Activated CD4-positive, alpha-beta T cell treated with anti-CD3 and anti-CD28 coated beads for 24 hours (primary cell): ENCODE measurements around the gene ALDOB.
A peak's percentile ranks its signal among the peaks of the same experiment; 100 is the strongest.

ENCODE experiments used
- DNase-seq, 2 donors: peaks; one replicate each; pipeline ENCODE4 v3.0.0-alpha.2; 2020; ENCODE audit warnings: low read depth in 2 of 2

ALDOB gene

DNA sequence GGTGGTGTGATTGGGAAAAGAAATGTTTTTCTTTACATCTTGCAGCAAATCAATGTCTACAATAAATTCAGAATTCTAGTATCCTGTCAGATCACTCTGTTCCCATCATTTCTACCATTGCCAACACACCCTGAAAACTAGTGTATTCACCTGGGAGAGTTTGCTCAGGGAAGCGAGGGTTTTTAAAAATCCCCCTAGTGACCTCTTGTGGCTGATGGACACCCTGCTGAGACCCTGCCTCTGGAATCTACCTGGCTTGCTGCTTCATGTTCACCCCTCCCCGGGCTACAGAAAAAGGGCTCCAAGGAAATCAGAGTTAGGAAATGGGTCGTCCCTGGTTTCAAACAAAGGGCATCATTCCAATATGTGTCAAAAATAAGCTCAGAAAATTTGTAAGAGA is 21.4 kb upstream of the ALDOB start:
- DNase-seq: no peak

DNA sequence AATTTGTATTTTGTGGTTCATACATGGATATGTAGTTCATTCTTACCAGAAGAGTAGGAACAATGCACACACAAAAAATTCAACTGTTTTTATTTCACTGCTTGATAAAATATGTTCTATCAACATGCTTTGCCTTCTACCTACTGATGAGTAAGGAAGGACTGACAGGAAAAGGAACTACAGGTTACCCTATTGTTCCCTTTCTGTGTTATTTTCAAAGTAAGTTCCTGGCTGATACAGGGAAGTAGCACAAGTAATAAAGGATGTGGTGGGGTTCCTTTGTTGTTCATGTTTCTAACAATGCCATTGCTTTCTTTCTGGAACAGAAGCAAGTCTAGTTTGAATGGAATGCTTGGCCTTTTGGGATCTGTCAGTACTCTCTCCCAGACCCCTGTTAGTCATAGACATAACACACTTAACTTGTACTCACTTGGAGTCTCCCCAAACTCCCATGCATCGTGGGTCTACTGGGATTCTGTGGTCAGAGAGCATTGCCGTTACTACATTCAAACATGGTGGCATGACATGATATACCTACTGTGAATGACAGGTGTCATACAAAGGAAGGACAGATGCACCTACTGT is 20.2 kb upstream of the ALDOB start:
- DNase-seq: no peak

DNA sequence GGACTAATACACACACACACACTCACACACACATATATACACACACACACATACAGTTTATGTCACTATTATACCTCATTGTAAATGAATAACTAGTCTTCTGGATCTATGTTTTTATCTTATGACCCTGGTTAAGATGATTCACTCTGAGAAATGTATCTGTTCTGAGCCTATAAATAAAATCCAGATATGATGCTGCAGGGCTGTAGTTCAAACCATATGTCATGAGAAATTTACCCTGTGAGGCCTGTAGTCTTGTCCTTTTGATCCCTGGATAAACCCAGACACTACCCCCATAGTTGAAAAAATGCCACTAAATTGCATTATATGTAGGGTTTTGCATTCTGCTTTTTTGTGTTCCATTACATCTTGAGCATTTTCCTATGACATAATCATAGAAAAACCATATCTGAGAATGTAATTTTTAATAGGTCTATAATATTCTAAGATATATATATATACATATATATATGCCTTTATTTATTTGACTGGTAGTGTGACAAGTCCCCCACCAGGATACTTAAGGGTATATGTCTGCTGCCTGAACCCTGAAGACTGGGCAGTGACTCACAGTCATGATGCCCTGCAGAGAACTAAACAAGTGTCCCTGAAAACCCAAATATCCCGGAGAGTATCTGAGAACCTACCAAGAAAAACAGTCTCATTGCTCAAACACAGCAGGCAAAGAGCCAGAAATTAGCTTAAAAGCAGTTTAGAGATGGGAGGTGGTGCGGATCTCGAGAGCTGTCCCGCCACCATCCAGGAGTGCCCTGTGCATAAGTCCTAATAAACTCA is 18.4 kb upstream of the ALDOB start:
- DNase-seq: no peak

DNA sequence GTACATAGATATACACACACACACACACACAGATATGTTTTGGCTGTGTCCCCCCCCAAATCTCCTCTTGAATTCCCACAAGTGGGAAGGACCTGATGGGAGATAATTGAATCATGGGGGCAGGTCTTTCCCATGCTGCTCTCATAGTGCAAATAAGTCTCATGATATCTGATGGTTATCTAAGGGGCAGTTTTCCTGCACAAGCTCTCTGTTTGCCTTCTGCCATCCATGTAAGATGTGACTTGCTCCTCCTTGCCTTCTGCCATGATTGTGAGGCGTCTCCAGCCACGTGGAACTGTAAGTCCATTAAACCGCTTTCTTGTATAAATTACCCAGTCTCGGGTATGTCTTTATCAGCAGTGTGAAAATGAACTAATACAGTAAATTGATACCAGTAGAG is 15.9 kb upstream of the ALDOB start:
- no peak for DNase-seq

DNA sequence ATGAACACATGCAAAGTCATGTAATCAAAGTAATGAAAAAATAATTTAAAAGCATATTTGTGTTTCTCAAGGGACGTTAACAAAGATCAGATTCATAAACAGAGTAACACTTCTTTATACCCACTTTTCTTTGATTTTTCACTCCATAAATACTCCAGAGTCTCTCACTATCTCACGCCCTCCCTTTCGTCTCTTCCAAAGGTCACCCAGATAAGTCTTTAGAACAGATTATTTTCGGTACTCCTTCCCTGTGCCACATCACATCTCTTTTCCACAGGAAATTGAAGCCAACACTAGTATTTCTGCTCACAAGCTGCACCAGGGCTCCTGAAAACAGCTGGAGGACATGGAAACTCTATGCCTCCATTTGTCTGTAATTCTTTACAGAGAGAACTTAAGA is 15.4 kb upstream of the ALDOB start:
- no peak for DNase-seq

DNA sequence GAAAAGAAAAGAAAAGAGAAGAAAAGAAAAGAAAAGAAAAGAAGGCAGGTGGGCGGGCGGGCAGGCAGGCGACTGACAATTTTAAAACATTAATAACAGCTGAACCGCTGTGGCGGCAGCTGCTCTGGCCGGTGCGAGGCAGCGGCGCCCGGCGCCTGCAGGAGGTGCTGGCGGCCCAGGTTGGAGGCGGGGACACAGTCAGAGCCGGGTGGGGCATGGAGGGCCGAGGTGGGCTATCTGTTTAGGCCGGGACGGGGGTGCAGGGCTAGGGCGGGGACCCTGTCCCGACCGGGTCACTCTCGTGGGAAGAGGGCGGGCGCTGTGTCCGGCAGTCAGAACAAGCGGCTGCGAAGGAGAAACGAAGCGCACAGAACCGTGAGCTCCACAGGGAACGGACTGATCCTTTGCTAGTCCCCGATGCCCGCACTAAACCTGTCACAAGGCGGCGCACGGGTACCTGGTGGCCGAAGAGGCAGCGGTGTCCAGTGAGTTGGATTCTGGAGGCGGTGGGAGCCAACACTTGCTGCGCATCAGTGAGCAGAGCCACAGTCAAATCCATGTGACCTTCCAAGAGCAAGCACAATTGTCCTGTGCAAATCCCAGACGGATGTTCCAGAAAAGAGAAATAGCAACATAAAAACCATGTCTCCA is 13.6 kb upstream of the ALDOB start:
- DNase-seq: peak in 1 of 2 donors; percentile 32

DNA sequence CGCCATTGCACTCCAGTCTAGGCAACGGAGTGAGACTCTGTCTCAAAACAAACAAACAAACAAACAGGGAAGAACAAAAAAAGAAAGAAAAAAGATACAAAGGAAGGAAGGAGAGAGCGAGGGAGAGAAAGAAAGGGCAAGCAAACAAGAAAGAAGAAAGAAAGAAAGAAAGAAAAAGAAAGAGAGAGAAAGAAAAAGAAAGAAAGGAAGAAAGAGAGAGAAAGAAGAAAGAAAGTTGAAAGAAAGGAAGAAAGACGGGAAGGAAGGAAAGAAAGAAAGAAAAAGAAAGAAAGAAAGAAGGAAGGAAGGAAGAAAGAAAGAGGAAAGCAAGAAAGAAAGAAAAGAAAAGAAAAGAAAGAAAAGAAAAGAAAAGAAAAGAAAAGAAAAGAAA is 13.1 kb upstream of the ALDOB start:
- no peak for DNase-seq

DNA sequence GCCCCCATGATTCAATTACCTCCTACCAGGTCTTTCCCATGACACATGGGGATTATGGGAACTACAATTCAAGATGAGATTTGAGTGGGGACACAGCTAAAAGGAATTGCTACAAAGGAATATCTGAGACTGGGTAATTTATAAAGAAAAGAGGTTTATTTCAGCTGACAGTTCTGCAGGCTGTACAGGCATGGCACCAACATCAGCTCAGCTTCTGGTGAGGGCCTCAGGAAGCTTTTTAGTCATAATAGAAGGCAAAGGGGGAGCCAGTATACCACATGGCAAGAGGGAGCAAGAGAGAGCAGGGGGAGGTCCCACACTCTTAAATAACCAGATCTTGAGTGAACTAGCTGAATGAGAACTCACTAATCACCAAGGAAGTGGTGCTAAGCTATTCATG is 11.2 kb upstream of the ALDOB start:
- no peak for DNase-seq

DNA sequence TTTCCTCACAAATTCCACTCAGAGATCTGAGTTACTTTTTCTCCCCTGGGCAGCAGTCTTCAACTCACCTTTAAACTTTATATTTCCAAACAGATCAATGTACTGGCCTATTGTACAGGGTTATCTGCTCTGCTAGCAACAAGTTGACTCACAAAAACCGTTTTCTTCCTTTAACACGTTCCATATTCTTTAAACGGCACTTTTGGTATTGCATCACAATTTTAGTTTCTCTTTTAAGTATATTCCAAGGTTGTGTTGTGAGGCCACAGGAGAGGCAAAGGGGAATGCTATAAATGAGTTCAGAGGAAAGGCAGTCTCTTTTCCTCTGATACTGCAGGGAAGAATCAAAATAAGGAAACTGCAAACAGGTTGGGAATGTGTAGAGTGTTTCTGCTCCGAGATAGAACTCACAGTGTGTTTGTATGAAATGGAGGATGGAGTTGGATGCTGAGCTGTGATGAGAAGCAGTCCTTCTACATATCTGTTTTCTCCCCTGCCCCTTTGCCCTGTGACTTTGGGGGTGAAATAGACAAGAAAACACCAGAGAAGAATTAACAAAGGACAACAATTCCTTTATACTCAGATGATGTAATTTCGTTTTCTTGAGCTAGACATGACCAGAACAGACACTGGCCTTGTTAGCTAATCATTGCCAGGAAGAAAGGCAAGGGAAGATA is 9.9 kb upstream of the ALDOB start:
- DNase-seq: no peak

DNA sequence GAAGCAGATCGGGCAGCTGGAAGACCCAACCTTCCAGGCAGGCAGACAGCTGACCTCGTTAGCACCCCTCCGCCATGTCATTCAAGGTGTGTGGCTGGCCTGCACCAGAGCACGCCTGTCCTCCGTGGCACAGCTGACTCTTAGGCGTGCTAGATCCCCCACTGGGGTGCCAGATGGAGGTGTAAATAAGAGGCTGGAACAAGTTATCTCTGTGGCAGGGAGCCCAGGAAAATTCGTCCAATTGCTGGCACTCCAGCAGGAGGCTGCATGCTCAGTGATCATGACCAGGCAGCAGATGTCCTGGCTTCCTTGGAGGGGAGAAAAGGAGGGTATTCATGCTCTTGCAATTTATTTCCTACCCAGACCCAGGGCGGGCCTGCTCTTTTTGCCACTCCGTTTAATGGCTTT is 7.8 kb upstream of the ALDOB start:
- DNase-seq: no peak

DNA sequence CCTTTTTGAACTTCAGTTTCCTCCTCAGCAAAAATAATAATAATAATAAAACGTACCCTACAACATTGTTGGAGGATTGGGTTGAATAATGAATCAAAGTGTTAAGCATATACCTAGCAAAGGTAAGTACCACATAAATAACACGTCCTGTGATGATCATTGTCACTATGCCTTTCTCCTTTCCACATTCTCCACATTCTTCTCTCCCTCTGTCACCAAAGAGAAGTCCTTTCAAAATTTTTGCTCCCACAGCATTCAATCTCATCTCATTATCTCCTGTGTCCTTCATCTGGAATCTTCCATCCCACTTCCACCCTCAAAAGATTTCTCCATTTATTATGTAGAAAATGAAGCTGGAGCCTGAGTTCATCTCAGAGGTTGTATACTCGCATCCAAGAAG is 7.2 kb upstream of the ALDOB start:
- DNase-seq: no peak

DNA sequence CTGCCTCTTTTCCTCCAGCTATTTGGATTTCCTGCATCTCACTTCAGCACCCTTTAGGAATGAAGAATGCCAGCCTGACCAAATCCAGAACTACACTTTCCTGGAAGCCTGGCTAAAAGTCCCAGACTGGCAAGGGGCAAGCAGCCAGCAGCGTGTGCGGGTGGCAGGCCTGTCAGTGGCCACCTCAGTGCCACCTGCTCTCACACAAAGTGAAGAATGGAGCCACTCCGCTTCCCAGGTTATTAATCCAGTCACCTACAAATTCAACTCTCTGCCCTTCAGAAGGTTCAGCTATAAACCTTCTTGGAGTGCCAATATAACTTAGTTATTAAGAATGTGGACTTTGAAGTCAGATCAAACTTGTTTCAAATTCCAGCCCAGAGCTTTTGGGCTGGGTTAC is 6.7 kb upstream of the ALDOB start:
- DNase-seq: no peak

DNA sequence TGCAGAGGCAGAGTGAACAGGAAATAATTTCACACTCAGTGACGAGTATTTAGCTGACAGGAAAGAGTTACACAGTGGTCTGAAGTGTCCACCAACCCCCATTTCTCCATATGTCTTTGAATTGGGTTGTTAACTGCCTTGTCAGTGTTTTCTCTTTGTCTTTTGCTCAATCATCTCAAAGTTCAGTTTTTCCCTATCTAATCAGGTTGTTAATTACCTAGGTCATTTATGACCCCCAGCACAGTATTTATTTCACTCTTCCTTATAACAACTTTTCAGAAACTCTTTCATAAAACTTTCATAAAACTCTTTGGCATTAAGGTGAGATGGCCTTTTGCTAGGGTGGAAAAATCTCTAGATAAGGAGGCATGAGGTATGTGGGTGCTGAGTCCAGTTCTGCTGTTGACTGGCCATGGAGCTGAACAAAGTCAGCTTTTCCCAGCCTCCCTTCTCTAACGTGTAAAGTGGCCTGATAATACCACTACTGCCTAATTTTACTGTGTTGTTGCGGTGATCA is 5.2 kb upstream of the ALDOB start:
- DNase-seq: no peak

DNA sequence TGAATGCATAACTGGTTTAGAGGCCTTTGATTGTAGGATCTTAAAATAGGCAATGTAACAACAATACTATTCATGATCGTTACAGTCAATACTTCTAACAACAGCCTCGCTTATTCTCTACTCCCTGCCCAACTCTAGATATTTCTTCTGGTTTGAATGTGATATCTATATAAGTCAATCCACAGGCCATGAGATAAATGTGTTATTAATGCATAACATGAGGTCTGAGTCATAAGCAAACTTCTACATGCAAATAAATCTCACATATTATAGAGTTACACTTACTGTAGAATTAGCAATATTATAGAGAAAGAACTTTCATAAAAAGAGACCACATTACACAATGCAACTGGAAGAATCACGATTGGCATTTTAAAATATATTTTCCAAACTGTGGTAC is 2.9 kb upstream of the ALDOB start:
- DNase-seq: no peak

DNA sequence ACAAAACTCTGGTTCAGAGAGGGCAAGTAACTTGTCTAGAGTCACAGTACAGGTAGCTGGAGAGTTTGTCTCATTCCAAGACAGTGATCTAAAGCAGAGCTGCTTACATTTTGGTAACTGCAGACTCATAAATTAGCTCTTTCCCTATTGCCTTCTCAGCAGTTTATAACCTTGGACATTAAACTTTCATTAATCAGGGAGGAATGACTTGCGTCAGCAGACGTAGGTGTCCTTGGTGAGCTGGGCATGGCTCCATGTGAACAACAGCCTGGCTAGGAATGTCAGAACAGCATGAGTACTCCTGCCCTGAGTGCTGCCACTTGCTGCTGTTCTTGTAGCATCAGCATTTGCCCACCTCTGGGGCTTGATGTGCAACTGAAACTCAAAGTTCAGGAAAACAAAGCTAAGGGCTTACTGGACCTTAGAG is 2.2 kb upstream of the ALDOB start:
- no peak for DNase-seq

DNA sequence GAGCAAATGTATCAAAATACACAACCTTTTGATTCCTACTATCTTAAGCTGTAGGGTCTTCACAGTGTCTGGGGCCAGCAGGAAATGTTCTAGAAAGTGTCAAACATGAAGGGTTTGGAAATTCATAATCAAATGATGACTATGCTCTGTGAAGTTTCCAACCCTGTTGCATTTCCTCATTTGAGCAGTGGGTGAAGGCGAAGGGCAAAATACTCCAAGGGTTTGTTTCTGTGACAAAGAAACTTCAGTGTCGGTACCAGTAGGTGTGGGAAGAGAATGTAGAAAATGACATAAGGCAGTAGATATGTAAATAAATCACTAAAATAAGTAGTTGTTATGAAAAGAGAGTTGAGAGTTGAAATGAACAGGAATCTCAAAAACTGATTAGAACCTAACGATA is 576 bp downstream of the ALDOB start:
- DNase-seq: no peak

DNA sequence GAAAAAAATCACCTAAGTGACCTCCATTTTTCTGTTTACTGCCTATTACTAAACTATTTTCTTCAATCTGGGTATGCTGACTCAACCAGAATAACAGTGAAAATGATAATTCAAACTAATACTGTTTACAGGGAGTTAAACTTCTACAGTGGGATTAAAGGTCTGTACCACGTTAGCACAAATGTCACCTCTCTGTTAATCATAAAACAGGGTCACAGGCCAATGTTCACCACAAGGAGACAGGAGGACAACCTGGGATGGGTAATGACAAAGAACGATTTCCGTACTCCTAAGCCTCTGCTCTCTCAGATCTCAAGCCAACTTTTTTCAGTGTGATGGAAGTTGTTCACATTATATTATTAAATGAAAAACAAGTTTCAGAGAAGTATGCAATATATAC is 2.3 kb downstream of the ALDOB start:
- no peak for DNase-seq

DNA sequence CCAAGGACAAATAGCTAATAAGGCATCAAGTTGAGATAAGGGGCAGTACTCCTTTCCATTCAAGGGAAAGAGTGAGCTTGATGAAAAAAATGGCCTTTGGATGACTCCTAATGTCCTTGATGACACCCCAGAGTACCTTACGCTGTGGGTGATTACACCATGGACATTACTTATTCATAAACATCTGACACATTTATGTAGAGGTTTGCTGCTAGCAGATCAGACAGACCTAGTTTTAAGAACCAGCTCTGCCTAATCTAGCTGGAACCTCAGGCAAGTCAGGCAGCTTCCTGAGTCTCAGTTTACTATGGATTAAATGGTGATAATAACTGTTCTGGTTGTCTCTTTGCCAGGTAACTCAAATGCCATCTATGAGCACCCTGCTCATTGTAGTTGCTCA is 2.8 kb downstream of the ALDOB start:
- no peak for DNase-seq

DNA sequence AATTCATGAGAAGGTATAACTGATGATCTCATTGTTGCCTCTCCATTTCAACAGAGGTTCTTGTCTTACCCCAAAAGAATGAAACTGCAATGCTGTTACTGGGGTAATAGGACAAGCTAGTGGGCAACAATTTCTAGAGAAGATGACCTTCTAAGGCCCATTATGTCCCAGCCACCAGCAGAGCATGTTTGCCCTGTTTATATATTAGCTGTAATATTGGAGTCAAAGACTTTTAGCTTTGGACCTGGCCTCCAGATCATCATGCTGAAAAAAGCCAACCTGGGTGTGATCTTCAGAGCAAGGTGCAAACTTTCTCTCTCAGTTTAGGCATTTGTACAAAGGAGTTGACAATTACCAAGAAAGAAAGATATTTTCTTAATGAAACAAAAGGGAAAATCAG is 3.4 kb downstream of the ALDOB start:
- DNase-seq: no peak

DNA sequence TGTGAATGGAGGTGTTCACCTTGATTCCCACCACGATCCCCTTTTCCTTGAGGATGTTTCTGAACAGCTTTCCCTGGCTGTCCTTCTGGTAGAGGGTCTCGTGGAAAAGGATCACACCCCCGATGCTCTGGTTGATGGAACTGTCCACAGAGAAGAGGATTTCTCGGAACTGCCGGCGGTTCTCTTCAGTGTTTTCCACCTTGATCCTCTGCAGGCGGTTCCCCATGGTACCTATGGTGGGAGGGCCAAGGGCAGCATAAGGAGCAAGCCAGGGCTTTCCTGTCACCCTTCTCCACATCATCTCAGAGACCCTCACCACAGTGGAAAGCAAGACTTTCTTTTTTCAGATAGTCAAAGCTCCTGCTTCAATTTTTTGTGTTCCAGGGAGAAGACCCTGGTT is 5.8 kb downstream of the ALDOB start:
- DNase-seq: no peak

DNA sequence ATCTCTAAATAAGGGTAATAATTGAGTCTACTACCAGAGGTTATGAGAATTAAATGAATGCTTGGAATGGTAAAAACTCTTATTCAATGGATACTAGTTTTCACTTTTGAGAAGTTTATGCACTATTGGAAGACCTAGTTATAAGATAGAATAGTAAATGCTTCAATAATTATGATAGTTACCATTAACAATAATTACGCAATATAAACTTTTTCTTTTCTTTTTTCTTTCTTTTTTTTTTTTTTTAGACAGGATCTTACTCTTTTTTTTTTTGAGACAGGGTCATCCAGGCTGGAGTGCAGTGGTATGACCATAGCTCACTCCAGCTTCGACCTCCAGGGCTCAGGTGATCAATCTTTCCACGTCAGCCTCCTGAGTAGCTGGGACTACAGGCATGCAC is 6.7 kb downstream of the ALDOB start:
- DNase-seq: no peak

DNA sequence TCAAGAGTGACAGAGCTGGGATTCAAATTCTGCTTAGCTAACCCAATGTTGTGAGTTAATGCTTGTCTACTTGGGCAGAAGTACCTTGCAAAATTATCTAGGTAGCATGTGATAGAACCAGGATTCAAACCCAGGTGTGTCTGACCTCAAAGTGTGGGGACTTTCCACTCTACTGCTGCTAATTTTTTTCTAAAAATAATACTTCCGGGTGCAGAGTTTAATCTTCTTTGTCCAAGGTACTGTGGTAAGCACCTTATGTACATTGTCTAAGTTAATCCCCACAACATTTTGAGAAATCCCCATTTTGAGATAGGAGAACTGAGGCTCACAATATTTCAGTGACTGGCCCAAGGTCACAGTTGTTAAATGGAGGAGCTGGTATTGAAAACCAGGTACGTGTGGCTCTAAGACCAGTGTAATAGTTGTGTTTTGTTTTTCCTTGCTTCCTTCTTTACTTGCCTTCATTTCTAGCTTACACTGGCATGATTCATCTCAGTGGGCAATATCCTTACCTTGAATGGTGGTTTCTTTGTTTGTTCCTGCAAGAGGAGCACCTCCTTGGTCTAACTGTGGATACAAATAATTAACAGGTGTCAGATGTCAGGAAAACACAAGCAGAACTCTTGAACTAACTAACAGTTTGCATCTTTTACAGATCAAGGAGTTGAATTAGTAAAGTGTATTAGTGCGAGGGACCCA is 7.5 kb downstream of the ALDOB start:
- no peak for DNase-seq
